AG04449 (cell line): ENCODE measurements around the gene SGMS2.
"Not testable (repeated sequence)": the region's sequence is repeated elsewhere in the genome, so short reads cannot be mapped to it uniquely, and the experiment has no call there.

Source experiments
- CTCF ChIA-PET: fragments of 350-600 bp; formaldehyde crosslinking; extraction: SDS; loops from one replicate; lab custom pipeline; 2021; ENCODE audit warnings: antibody characterized with exemption; lab: Yijun Ruan, JAX
- POLR2A ChIA-PET: fragments of 400-600, 350-600 bp; formaldehyde crosslinking; extraction: SDS; loops from one replicate; lab custom pipeline; 2020; ENCODE audit warnings: antibody characterized with exemption, inconsistent platforms; lab: Yijun Ruan, JAX
- DNase-seq: peaks from one replicate; pipeline ENCODE4 v3.0.0-alpha.2; 2010; ENCODE audit warnings: low read depth, low spot score
- H3K4me3 ChIP-seq: 2 replicates; pipeline ENCODE4 v1.5.1; 2011; ENCODE audit warnings: low read depth, mild to moderate bottlenecking, control low read depth, low read length
- TF ChIP-seq, protein P1 (sequence below): IDR thresholded peaks from one replicate; pipeline ENCODE4 v1.5.1; 2011; ENCODE audit warnings: mild to moderate bottlenecking, moderate library complexity, low read length, control low read depth, inconsistent platforms; ENCODE audit not compliant: insufficient read depth; ENCODE audit errors: missing control alignments

The SGMS2 gene

DNA sequence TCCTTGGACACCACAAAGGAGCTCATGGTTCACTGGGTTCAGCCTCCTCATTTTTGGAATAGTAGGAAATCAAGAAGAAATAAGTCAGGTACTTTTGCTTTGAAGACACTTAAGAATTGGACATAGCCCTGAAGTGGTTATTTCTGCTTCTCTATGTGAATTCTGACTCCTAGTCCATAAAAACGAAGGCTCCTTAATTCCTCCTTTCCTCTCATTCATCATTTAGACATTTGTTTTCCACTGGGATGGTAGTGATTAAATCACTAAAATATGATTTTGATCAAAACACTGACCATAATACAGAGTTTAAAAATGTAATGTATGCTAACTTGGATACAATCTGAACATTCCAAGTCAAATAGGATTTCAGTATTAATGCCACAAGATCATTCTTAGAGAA is 71.9 kb downstream of the SGMS2 start:
- POLR2A ChIA-PET, result no interaction called here
- TF ChIP-seq, protein P1, sequence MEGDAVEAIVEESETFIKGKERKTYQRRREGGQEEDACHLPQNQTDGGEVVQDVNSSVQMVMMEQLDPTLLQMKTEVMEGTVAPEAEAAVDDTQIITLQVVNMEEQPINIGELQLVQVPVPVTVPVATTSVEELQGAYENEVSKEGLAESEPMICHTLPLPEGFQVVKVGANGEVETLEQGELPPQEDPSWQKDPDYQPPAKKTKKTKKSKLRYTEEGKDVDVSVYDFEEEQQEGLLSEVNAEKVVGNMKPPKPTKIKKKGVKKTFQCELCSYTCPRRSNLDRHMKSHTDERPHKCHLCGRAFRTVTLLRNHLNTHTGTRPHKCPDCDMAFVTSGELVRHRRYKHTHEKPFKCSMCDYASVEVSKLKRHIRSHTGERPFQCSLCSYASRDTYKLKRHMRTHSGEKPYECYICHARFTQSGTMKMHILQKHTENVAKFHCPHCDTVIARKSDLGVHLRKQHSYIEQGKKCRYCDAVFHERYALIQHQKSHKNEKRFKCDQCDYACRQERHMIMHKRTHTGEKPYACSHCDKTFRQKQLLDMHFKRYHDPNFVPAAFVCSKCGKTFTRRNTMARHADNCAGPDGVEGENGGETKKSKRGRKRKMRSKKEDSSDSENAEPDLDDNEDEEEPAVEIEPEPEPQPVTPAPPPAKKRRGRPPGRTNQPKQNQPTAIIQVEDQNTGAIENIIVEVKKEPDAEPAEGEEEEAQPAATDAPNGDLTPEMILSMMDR, result no peak
- CTCF ChIA-PET, result interaction anchor here (0.7 to 2.4 kb wide), 2 partner anchors 13 to 138 kb away, joined by 3 to 6 read pairs; no protein-coding TSS in a partner anchor
- no peak for DNase-seq
- no peak overlapping the region for H3K4me3 ChIP-seq

DNA sequence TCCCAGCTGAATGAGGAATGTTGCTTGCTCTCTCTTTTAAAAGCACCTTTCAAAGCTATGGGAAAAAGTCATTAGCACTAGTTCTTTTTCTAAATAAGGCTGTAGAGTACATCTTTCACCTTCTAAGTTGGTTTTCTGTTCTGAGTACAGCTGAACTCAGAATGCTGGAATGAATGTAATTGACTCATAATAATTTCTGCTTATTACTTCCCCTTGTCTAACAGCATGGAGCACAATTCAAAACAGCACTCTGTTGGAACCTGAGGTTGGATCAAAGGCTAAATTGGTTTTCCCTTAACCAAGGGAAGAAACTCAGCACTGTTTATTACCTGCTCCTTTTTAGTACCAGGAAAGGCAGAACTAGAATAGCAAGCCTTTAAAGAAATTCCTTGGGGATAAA is 73.1 kb downstream of the SGMS2 start:
- no peak for DNase-seq
- ChIA-PET CTCF (interaction anchor here (1.1 to 1.6 kb wide), 3 partner anchors 15 to 162 kb away, joined by 3 to 5 read pairs (median 5); partner anchors contain the start of gene SGMS2), POLR2A (no interaction called here)

DNA sequence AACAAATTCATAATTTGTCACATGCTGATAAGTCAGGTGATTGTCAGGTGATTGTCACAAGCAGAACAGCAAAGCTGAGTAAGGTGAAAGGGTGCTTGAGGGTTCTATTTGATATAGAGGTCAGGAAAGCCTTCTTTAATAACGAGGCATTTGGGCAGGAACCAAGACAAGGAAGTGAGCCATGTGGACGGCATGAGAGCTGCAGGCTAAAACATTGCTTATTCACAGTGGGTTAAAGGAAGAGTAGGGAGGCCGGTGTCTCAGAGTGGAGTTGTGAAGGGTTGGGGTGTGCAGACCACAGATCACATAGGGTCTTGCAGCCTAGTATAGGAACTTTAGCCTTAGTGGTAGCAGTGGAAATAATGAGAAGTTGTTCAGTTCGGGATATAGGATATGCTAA is 75.3 kb downstream of the SGMS2 start:
- ChIA-PET POLR2A (no interaction called here), CTCF (interaction anchor here (0.8 to 5.1 kb wide), 6 partner anchors 9 to 164 kb away, joined by 3 to 34 read pairs (median 5); no protein-coding TSS in a partner anchor)
- DNase-seq, result no peak
- H3K4me3 ChIP-seq, result no peak overlapping the region
- TF ChIP-seq, protein P1, result no peak

More for the DNA sequence above, 73.1 kb downstream of the SGMS2 start:
- TF ChIP-seq, protein P1, result no peak
- no peak overlapping the region for H3K4me3 ChIP-seq

DNA sequence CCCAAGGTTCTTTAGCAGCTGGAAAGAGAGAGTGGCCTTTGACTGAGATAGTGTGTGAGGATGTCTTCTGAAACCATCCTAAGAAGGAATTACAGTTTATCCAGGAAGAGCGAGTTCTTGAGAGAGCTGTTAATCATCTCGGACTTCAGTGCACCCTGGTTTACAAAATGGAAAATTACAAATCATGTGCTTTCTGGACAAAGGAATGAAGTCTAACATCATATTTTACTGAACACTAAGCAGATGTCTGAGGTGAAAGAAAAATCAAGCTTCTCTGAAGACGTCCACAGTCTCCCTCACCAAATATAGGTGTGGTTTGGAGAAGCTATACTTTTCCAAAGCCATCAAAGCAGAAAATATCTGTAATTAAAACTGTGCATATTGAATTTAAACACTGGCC is 75.8 kb downstream of the SGMS2 start:
- H3K4me3 ChIP-seq, result no peak overlapping the region
- DNase-seq, result no peak
- CTCF ChIA-PET, result interaction anchor here (0.8 to 5.1 kb wide), 5 partner anchors 9 to 164 kb away, joined by 3 to 34 read pairs (median 7); no protein-coding TSS in a partner anchor
- TF ChIP-seq, protein P1, result no peak
- POLR2A ChIA-PET, result no interaction called here

DNA sequence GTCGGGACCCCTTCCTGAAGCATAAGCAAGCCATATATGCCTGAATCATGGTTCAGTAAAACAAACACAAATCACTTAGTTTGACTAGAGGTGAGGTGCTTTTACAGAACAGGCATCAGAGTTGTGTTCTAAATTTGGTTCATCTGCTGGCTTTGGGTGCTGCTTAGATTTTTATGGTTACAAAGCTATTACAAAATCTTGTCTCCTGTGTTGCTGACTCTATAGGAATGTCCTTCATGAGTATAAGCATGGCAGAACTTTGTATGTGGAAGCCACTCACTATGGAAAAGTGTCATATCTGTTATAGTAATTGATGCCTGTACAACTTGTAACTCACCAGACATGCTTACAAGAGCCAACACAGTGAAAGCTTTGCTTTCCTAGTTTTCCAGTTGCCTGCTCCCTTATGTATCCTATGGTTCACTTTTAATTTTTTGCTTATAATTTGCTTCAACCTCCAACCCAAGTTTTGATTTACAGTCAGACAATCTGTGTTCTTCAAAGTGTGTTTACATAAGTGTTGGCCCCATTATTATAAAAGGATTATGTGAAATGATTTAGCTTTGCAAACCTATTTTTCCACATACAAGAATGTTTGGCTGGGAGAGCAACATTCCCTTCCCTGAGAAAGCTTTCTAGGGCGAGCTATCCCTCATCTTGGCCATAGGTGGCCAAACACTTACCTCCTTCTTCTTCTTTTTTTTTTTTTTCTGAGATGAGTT is 76.6 kb downstream of the SGMS2 start:
- CTCF ChIA-PET, result interaction anchor here (0.6 to 5.1 kb wide), 6 partner anchors 8 to 165 kb away, joined by 3 to 34 read pairs (median 6); no protein-coding TSS in a partner anchor
- no peak overlapping the region for H3K4me3 ChIP-seq
- TF ChIP-seq, protein P1, result no peak
- no peak for DNase-seq
- POLR2A ChIA-PET, result no interaction called here

DNA sequence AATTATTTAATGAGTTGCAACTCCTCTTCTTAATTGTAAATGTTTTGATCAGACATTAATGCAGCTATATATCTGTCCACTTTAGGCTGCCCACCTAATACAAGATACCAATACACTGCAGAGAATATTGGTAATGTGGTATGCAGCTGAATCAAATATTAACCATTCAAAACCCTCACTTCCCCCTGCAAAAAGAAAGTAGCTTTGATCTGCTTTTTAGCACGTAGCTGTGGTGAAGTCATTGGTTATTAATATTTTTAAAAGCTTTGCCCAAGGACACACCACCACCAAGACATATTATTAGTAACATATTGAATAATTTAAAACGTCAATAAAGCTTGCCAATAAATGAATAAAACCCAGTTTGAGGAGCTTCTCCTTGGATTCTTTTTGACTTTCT is 78.0 kb downstream of the SGMS2 start:
- DNase-seq, result no peak
- POLR2A ChIA-PET, result no interaction called here
- CTCF ChIA-PET, result interaction anchor here (0.7 to 5.1 kb wide), 5 partner anchors 10 to 210 kb away, joined by 3 to 34 read pairs (median 5); no protein-coding TSS in a partner anchor
- no peak overlapping the region for H3K4me3 ChIP-seq
- TF ChIP-seq, protein P1, result no peak

DNA sequence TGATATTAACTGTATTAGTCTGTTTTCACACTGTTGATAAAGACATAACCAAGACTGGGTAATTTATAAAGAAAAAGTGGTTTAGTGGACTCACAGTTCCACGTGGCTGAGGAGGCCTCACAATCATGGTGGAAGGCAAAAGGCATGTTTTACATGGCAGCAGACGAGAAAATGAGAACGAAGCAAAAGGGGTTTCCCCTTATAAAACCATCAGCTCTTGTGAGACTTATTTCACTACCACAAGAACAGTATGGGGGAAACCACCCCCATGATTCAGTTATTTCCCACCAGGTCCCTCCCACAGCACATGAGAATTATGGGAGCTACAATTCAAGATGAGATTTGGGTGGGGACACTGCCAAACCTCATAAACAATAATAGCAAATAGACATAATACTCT is 80.3 kb downstream of the SGMS2 start:
- CTCF ChIA-PET, result interaction anchor here (1.0 to 5.1 kb wide), 2 partner anchors 11 to 147 kb away, joined by 3 to 28 read pairs; no protein-coding TSS in a partner anchor
- H3K4me3 ChIP-seq, DNase-seq, POLR2A ChIA-PET: not testable (repeated sequence)
